ENCODE data around the gene COPB1. TPM values are rescaled to one million over a fixed set of nuclear protein-coding genes. Genes with fewer than 3 reads are reported as not detected.

The COPB1 gene
- polyA plus RNA-seq, 1 donor from 2014 or later = 64.5 TPM

DNA sequence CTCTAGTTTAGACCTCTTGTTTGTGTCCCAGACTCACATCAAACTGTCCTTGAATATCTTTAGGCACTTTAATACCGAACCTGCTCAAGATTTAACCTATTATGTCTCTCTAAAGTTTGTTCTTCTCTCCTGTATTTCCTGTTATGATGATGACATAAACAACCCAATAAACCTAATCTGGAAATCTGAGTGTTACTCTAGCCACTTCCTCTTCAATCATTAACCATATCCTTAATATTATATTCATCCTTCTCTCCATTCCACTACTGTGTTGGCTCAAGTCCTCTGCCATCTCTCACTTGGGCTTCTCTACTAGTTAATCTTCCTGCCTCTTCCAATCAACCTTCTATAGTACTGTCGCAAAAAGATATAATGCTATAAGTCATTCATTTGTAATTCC lies 36.0 kb downstream of the COPB1 start:
- Mint-ChIP-seq H3K27ac (no peak overlapping the region), H3K27me3 (no peaks in the 10 kb centered on the region), H3K9me3 (no peaks in the 10 kb centered on the region), H3K36me3 (peaks cover 2% of the 10 kb centered on the region), H3K4me3 (no peak overlapping the region), H3K4me1 (peaks cover 0 to 4% (median 3%) of the 10 kb centered on the region in 3 donors)

DNA sequence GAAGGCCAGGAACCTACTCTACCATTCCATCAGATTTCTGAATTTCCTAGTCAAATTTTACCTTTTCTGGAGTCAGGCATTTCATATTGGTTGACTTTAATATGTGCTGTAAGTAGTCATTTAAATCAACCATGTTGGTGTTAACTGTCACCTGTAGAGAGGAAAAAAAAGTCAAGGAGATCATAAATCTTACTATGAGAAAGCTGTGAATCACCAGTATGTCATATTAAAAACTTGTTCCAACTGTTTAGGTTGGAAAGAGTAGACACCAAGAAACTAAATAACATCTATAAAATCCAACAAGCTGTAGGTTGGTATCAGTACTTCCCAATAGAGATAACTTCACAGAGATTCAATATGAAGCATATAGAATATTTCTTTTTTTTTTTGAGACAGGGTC lies 39.5 kb downstream of the COPB1 start:
- Mint-ChIP-seq H3K27me3 (no peaks in the 10 kb centered on the region), H3K9me3 (no peaks in the 10 kb centered on the region), H3K36me3 (peaks cover 4% of the 10 kb centered on the region), H3K27ac (peak overlapping the region in 1 of 3 donors; percentile 62), H3K4me1 (peaks cover 0 to 2% (median 0%) of the 10 kb centered on the region in 3 donors), H3K4me3 (no peak overlapping the region)

DNA sequence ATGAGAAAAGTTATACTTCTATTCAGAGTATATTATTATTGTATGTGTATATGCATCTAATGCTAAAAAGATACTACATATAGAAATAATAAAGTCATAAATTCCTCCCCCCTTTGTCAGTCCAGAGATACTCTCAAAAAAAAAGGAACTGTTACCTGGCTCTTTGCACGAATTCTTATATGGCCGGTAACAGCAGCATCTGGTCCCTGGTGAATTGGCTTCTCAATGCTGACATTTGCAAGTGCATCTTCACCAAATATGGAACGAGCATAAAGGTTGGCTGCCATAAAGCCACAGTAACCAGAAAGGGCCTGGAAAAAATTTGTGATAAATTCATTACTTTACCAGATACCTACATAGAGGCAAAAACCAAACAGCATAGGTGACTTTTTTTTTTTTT lies 41.2 kb downstream of the COPB1 start:
- H3K4me1 Mint-ChIP-seq = peaks cover 0 to 2% (median 0%) of the 10 kb centered on the region in 3 donors
- no peaks in the 10 kb centered on the region for H3K27me3 Mint-ChIP-seq
- H3K36me3 Mint-ChIP-seq = peaks cover 4% of the 10 kb centered on the region
- H3K4me3 Mint-ChIP-seq = no peak overlapping the region
- peak overlapping the region in 1 of 3 donors; percentile 47 for H3K27ac Mint-ChIP-seq
- no peaks in the 10 kb centered on the region for H3K9me3 Mint-ChIP-seq

DNA sequence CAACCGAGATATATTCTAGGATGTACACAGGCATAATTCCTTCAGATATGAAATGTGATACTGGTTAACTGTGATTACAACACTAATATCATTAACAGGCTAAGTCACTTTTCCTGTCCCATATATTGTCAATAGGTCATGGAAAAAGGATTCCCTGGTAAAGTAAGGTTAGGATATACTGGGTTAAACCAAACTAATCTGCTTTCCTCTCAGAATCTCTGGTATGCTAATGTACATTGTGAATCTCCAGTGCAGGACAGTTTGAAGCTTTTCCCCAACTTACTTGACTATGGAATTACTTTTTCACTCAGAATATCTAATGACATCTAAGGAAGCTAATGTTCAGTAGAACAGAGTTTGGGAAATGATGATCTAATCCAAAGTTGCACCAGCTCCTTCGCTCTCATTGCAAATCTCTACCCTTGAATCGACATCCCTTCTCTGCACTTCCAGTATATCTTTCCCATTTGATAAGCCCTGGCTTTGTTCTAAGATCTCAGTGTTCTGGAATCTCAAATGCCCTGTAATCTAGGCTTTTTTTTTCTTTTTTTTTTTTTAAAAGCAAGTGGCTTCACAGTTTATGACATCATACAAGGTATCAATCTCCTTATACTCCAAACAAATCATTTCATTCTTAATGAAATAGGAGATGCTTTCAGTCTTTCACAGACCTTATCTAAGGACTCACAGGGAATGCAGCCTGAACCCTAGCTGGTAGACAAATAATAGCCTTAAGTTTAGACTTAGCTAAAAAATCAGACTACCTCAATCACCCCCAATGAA lies 43.8 kb downstream of the COPB1 start:
- H3K27ac Mint-ChIP-seq = peak overlapping the region; percentile 48 to 78 (median 73)
- no peaks in the 10 kb centered on the region for H3K27me3 Mint-ChIP-seq
- H3K4me1 Mint-ChIP-seq = peaks cover 8 to 13% (median 11%) of the 10 kb centered on the region in 3 donors
- H3K9me3 Mint-ChIP-seq = no peaks in the 10 kb centered on the region
- peaks cover 7% of the 10 kb centered on the region for H3K36me3 Mint-ChIP-seq
- H3K4me3 Mint-ChIP-seq = no peak overlapping the region

DNA sequence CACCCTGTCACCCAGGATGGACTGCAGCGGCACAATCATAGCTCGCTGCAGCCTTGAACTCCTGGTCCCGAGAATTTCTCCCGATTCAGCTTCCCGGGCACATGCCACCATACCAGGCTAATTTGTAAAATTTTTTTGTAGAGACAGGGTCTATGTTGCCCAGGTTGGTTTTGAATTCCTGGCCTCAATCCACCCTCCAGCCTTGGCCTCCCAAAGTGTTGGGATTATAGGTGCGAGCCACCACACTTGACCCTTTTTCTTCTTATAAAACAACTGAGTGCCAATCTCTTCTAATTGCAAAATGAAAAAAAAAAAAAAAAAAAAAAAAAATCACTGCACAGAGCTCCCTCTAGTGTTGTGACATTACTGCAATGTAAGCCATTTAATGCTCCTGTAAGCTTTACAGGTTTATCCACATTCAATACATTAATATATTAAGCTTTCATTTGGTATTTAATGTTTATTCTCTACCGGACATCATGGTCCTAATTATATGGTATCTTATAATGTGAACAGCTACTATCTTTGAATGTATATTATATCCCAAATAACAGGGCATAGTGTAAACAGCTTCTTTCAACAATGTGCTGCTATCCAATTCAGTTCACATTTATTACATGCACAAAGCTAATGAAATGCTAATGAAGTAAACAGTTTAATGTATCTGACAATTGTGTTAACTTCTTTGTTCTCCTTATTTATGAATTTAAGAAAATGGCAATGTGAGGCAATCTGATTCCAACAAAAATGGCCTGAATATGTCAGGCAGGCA lies 44.6 kb downstream of the COPB1 start:
- Mint-ChIP-seq H3K4me3 (no peak overlapping the region), H3K27me3 (no peaks in the 10 kb centered on the region), H3K27ac (peak overlapping the region in 1 of 3 donors; percentile 73), H3K9me3 (no peaks in the 10 kb centered on the region), H3K4me1 (peaks cover 11 to 14% (median 12%) of the 10 kb centered on the region in 3 donors), H3K36me3 (peaks cover 5% of the 10 kb centered on the region)

DNA sequence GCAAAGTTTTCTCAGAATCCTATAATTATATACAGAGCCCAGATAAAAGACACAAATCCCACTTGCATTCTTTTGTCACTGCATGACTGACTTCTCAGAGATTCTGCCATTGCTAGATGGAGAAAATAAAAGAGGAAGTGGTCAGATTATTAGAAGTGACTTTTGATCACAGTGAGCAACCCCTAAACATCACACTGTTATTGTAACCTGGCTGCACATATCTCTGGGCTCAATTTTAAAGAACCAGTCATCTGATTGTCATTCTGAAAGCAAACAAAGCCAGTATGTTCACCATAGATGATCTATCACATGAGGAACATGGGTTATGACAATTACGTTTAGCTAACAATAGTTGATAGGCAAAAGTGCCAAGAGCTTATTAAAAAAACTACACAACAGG lies 47.8 kb downstream of the COPB1 start:
- H3K36me3 Mint-ChIP-seq = peaks cover 5% of the 10 kb centered on the region
- no peaks in the 10 kb centered on the region for H3K9me3 Mint-ChIP-seq
- H3K27me3 Mint-ChIP-seq = no peaks in the 10 kb centered on the region
- peaks cover 15 to 21% (median 21%) of the 10 kb centered on the region in 3 donors for H3K4me1 Mint-ChIP-seq
- H3K4me3 Mint-ChIP-seq = peak overlapping the region in 2 of 4 donors; percentile 9 to 50
- H3K27ac Mint-ChIP-seq = peak overlapping the region; percentile 77 to 98 (median 91)

DNA sequence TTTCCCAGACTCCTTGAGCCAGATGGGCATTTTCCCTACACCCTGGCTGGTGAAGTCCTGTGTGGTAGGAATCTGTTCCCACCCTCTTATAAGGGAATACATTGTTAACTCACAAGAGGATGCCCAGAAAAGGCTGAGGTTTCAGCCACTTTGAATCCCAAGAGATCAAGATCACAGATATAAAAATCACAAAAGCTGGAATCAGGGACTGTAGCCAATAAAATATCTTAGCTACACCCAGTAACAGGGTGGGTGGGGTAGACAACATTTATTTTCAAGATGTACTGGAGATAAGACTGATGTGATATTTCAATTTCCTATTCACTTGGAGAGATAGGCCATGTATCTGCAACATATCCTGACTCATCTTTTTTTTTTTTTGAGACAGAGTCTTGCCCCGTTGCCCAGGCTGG lies 50.3 kb downstream of the COPB1 start:
- Mint-ChIP-seq H3K9me3 (no peaks in the 10 kb centered on the region), H3K27ac (no peak overlapping the region), H3K4me1 (peaks cover 19 to 31% (median 27%) of the 10 kb centered on the region in 3 donors), H3K4me3 (no peak overlapping the region), H3K36me3 (peaks cover 3% of the 10 kb centered on the region), H3K27me3 (no peaks in the 10 kb centered on the region)

DNA sequence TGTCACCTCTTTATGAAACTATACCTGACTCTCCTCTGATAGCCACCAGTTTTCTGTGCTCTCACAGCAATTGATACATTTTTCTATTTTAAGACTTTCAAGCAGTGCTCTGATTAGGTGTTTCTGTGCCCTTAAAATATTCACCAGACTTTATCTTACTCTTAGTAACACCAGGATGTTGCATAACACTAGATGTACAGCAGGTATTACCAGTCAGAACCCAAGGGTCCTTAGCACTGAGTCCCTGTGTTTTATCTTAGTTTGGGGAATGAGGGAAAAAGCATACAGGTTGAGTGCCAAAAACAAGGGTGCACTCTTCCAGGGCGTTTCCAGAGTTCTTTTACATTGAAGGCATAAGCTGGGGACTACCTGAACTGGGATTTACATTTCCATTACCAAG lies 51.4 kb downstream of the COPB1 start:
- H3K36me3 Mint-ChIP-seq = peaks cover 3% of the 10 kb centered on the region
- H3K27ac Mint-ChIP-seq = no peak overlapping the region
- no peaks in the 10 kb centered on the region for H3K9me3 Mint-ChIP-seq
- peaks cover 19 to 31% (median 27%) of the 10 kb centered on the region in 3 donors for H3K4me1 Mint-ChIP-seq
- peak overlapping the region in 1 of 4 donors; percentile 7 for H3K4me3 Mint-ChIP-seq
- no peaks in the 10 kb centered on the region for H3K27me3 Mint-ChIP-seq

DNA sequence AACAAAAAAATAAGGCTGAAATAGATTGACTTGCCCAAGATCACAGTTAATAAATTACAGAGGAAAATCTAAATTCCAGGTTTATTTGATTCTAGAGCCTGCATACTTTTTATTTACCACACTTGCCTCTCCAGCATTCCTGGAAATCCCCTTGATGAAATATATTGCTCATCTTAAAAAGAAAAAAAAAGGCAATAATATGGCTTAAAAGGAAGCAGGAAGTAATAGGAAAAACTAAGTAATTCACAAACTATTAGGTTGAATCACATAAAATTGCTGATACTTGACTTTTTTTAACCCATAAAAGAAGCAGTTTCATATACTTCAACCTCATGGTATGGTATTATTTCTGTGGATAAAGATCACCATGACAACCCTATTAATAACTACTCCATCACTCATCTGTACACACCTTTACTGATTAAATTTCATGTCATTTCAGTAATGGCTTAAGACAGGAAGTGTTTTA lies 52.9 kb downstream of the COPB1 start:
- no peaks in the 10 kb centered on the region for H3K36me3 Mint-ChIP-seq
- H3K4me1 Mint-ChIP-seq = peaks cover 15 to 27% (median 19%) of the 10 kb centered on the region in 3 donors
- H3K27ac Mint-ChIP-seq = peak overlapping the region in 1 of 3 donors; percentile 57
- peak overlapping the region in 2 of 4 donors; percentile 67 to 82 for H3K4me3 Mint-ChIP-seq
- no peaks in the 10 kb centered on the region for H3K27me3 Mint-ChIP-seq
- no peaks in the 10 kb centered on the region for H3K9me3 Mint-ChIP-seq

DNA sequence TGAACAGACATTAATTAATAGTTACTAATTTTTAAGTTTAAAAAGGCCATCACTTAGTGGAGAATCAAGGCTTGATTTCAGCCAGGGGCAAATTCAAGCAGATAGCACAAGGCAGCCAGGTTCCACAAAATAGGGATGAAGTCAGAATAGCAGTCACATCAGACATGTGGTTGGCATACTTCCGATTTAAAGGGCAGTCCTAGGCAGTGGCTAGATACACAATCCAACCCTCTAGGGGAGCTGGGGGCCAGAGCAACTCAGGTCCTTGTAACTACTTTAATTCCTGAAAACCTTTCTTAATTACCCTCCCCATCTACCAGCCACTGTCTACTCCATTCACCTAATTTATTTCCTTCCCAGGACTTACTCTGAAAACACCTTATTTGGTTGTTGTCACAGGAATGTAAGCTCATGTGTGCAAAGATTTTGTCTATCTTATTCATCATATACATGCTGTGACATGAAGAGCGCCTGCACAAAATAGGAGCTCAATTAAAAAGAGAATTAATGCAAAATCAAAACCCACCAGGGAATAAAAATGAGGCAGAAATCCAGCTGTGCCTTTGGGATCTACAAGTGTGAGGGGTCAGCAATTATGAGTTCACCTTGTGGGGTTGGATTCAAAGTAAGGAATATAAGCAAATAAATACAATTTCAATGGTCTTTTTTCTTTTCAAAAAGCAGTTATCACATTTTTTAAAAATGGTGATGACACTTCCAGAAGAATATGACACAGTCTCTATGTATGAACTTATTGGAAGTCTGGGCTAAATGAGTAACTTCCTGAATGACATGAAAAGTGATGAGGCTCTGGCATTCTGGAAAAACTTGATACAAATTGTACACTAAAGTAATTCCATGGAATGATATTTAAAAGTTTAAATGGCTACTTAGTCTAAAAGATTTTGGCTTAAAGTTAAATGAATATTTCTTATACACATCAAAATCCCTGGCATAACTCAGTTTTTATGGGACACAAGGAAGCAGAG lies 53.8 kb downstream of the COPB1 start:
- no peaks in the 10 kb centered on the region for H3K36me3 Mint-ChIP-seq
- peaks cover 9 to 23% (median 14%) of the 10 kb centered on the region in 3 donors for H3K4me1 Mint-ChIP-seq
- no peaks in the 10 kb centered on the region for H3K9me3 Mint-ChIP-seq
- H3K27me3 Mint-ChIP-seq = no peaks in the 10 kb centered on the region
- H3K27ac Mint-ChIP-seq = no peak overlapping the region
- no peak overlapping the region for H3K4me3 Mint-ChIP-seq

DNA sequence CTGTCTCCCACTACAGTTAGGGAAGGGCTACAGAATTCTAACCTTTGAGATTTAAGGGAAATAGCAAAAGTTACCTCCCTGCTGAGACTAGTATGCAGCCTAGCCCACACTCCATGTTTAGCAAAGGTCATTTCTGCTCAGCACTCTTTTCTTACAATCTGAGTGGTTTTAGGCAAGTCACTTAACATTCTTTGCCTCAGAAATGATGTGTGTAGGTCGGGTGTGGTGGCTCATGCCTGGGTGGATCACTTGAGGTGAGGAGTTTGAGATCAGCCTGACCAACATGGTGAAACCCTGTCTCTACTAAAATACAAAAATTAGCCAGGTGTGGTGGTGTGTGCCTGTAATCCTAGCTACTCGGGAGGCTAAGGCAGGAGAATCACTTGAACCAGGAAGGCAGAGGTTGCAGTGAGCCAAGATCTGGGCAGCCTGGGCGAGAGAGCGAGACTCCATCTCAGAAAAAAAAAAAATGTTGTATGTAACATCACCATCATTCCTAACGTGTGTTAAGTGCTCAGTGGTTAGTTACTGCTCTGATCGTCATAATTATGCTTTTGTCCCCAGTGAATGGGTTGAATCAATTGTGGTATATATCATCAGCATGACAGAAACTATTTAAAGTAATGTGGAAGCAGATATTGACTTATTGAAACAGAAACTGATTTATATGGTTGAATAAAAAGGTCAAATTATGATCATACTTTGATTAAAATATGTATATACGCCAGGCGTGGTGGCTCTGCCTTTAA lies 55.0 kb downstream of the COPB1 start:
- Mint-ChIP-seq H3K4me3 (no peak overlapping the region), H3K4me1 (peaks cover 9 to 20% (median 13%) of the 10 kb centered on the region in 3 donors), H3K27me3 (no peaks in the 10 kb centered on the region), H3K27ac (no peak overlapping the region), H3K9me3 (no peaks in the 10 kb centered on the region), H3K36me3 (no peaks in the 10 kb centered on the region)

DNA sequence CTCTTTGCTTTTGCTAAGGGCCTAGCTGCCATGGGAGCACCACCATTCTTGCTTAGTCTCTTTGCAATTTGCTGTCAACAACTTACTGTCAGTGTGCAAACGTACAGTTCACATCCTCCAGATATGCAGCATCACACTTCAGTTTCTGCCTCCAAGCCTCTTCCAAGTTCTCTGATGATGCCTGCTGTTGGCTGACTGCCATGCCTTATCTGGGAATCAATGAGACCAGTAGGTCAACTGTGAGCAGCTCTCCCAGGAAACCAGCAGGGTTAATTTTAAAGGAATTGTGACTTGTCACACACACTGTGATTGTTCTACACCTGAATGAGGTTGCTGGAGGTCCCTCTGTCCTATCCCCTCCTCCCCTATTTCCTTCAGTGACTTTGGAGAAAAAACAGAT lies 56.0 kb downstream of the COPB1 start:
- no peaks in the 10 kb centered on the region for H3K36me3 Mint-ChIP-seq
- no peak overlapping the region for H3K4me3 Mint-ChIP-seq
- H3K27ac Mint-ChIP-seq = no peak overlapping the region
- no peaks in the 10 kb centered on the region for H3K27me3 Mint-ChIP-seq
- peaks cover 13 to 30% (median 21%) of the 10 kb centered on the region in 3 donors for H3K4me1 Mint-ChIP-seq
- H3K9me3 Mint-ChIP-seq = no peaks in the 10 kb centered on the region

DNA sequence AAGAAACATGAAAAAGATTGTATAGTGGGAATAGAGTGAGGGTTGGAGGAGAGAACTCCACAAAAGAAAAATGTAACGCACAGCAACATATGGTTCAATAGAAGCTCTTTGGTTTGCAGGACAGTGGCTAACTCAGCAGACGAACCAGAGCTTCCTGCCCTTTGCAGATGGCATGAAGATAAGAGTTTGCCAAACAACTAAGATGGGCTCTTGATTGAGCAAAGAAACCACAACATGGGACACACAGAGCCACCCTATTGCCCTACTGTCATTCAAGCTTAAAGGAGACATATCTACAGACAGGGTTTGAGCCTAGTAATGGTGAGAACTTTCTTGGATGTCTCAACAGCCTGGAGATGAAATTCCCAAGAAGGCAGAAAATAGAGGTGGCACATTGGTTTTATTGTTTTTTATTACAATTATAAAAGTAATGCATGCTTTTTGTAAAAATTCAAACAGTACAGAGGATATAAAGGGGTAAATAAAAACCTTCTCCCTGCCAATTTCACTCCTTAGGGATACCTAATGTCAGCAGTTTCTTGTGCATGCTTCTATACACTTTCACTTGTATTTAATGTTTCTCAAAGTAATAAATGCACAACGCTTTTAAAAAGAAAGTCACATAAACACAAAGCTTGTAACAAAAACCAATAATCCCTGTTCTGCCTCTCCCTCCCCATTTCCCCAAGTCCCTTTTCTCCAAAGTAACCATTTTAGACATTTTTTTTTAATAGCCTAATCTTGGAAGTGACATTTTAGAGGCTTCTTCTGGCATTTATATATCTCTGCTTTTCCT lies 63.7 kb downstream of the COPB1 start:
- no peaks in the 10 kb centered on the region for H3K9me3 Mint-ChIP-seq
- no peak overlapping the region for H3K4me3 Mint-ChIP-seq
- H3K4me1 Mint-ChIP-seq = peaks cover 8 to 19% (median 18%) of the 10 kb centered on the region in 3 donors

More for the DNA sequence above, 63.7 kb downstream of the COPB1 start:
- H3K27me3 Mint-ChIP-seq = no peaks in the 10 kb centered on the region
- peak overlapping the region in 2 of 3 donors; percentile 15 to 52 for H3K27ac Mint-ChIP-seq
- H3K36me3 Mint-ChIP-seq = peaks cover 7% of the 10 kb centered on the region
